ENCODE results near the gene SLC16A10.
A peak's percentile ranks its signal among the peaks of the same experiment; 100 is the strongest.
"Not testable (repeated sequence)": the region's sequence is repeated elsewhere in the genome, so short reads cannot be mapped to it uniquely, and the experiment has no call there.

The SLC16A10 gene

GRCh38 chr6:111052171-111052570, 35.1 kb upstream of the SLC16A10 start:
- H3K4me3 ChIP-seq (ENCODE audit: control insufficient read depth, low read depth, low read length): no peak overlapping the region
- no peak for DNase-seq (ENCODE audit: low read depth)
- no peak for TF ChIP-seq CTCF (IDR thresholded peaks at IDR 0.05; ENCODE audit: control insufficient read depth, insufficient read depth, low read depth, low read length, missing control alignments)

- DNase-seq (ENCODE audit: low read depth): peak; percentile 16
- TF ChIP-seq CTCF (IDR thresholded peaks at IDR 0.05; ENCODE audit: control insufficient read depth, insufficient read depth, low read depth, low read length, missing control alignments): peak; percentile 71
Measured at GRCh38 chr6:111057074-111057752, 30.1 kb upstream of the SLC16A10 start.

DNA sequence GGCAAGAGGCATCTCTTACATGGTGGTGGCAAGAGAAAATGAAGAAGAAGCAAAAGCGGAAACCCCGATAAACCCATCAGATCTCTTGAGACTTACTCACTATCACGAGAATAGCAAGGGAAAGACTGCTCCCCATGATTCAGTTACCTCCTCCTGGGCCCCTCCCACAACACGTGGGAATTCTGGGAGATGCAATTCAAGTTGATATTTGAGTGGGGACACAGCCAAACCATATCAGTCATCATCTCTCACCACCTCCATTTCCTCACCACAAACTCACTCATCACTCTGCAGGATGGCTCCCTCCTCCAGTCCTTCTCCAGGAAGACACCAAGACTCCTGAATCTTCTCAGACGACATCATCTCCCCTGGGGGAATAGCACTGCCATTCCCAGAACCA, 25.8 kb upstream of the SLC16A10 start:
- H3K4me3 ChIP-seq (ENCODE audit: control insufficient read depth, low read depth, low read length): no peak overlapping the region
- no peak for DNase-seq (ENCODE audit: low read depth)
- TF ChIP-seq CTCF (IDR thresholded peaks at IDR 0.05; ENCODE audit: control insufficient read depth, insufficient read depth, low read depth, low read length, missing control alignments): no peak

More at GRCh38 chr6:111057074-111057752, 30.1 kb upstream of the SLC16A10 start:
- no peak overlapping the region for H3K4me3 ChIP-seq (ENCODE audit: control insufficient read depth, low read depth, low read length)

- not testable (repeated sequence) for H3K4me3 ChIP-seq (ENCODE audit: control insufficient read depth, low read depth, low read length); DNase-seq (ENCODE audit: low read depth)
Measured at GRCh38 chr6:111061985-111062384, 25.3 kb upstream of the SLC16A10 start.

- DNase-seq (ENCODE audit: low read depth): not testable (repeated sequence)
Measured at GRCh38 chr6:111062860-111063259, 24.4 kb upstream of the SLC16A10 start.

GRCh38 chr6:111068109-111068865, 19.0 kb upstream of the SLC16A10 start:
- DNase-seq (ENCODE audit: low read depth): no peak
- no peak overlapping the region for H3K4me3 ChIP-seq (ENCODE audit: control insufficient read depth, low read depth, low read length)
- no peak for TF ChIP-seq CTCF (IDR thresholded peaks at IDR 0.05; ENCODE audit: control insufficient read depth, insufficient read depth, low read depth, low read length, missing control alignments)

More at GRCh38 chr6:111062860-111063259, 24.4 kb upstream of the SLC16A10 start:
- not testable (repeated sequence) for H3K4me3 ChIP-seq (ENCODE audit: control insufficient read depth, low read depth, low read length)

- no peak overlapping the region for H3K4me3 ChIP-seq (ENCODE audit: control insufficient read depth, low read depth, low read length)
- no peak for DNase-seq (ENCODE audit: low read depth)
- TF ChIP-seq CTCF (IDR thresholded peaks at IDR 0.05; ENCODE audit: control insufficient read depth, insufficient read depth, low read depth, low read length, missing control alignments): no peak
Measured at GRCh38 chr6:111068866-111069234, 18.5 kb upstream of the SLC16A10 start.

All from AG09309 (cell line).